Stimulated activated CD4-positive, alpha-beta T cell treated with anti-CD3 and anti-CD28 coated beads, Interleukin-2, amount 100 ng/mL, for 48 hours (primary cell): ENCODE results near the gene ESYT2.
"Not testable (repeated sequence)": the region's sequence is repeated elsewhere in the genome, so short reads cannot be mapped to it uniquely, and the experiment has no call there.

ENCODE experiments used
- DNase-seq, 2 donors: peaks; one replicate each; pipeline ENCODE4 v3.0.0-alpha.2; 2020

The ESYT2 gene

DNA sequence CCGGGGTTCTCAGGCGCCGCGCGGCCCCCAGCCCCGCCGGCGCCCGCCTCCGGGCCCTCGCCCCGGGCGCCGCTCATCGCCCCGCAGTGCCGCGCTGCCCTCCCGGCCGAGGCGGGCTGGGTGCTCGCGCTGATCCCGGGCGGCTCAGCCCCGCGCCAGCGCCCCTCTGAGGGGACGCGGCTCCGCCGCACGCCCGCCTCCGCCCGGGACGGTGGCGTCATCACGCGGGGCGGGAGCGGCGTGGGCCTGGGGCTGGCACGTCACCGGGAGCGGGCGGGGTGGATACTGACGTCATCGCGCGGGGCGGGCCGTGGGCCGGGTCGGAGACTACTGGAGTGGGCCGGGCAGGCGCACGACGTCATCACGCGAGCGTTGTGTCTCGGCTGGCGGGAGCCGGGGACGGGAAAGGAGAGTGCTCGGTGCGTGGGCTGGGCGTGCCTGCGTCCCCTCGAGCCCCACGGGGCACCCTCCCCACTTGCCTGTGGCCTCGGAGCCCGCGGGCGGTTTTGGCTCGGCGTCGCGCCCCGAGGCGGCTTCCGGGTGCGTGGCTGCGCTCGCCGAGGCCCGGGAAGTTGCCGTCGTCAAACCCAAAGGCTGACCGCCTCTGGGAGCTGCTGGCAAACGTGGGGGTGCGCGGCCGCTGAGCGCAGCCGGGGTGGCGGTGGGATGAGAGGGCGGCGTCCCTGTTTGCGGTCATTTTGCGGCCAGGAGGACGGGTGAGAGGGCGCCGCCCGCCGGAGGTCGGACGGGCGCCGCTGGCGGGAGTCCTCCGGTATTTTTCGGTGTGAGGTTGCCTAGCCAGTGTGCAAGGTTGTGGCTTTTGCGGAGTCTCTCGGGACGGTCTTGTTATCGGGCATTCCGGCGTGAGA, at the start of gene ESYT2:
Gene ESYT2, minus strand, starts transcription at position 168 of the 869 bp plus-strand sequence. Its CDS starts 91 bp downstream, at position 77.
- DNase-seq, result peak; percentile 99 to 100

DNA sequence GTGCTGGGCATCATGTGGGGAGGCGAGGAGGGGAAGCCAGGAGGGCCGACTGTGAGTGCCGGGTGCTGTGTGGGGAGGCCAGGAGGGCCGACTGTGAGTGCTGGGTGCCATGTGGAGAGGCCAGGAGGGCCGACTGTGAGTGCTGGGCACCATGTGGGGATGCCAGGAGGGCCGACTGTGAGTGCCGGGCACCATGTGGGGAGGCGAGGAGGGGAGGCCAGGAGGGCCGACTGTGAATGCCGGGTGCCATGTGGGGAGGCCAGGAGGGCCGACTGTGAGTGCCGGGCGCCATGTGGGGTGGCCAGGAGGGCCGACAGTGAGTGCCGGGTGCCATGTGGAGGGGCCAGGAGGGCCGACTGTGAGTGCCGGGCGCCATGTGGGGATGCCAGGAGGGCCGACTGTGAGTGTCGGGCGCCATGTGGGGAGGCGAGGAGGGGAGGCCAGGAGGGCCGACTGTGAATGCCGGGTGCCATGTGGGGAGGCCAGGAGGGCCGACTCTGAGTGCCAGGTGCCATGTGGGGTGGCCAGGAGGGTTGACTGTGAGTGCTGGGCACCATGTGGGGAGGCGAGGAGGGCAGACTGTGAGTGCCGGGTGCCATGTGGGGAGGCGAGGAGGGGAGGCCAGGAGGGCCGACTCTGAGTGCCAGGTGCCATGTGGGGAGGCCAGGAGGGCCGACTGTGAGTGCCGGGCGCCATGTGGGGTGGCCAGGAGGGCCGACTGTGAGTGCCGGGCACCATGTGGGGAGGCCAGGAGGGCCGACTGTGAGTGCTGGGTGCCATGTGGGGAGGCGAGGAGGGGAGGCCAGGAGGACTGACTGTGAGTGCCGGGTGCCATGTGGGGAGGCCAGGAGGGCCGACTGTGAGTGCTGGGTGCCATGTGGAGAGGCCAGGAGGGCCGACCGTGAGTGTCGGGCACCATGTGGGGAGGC, 49.1 kb upstream of the ESYT2 start:
- DNase-seq, result not testable (repeated sequence)

- no peak for DNase-seq
Measured at GRCh38 chr7:158876984-158877383, 47.7 kb upstream of the ESYT2 start.

DNA sequence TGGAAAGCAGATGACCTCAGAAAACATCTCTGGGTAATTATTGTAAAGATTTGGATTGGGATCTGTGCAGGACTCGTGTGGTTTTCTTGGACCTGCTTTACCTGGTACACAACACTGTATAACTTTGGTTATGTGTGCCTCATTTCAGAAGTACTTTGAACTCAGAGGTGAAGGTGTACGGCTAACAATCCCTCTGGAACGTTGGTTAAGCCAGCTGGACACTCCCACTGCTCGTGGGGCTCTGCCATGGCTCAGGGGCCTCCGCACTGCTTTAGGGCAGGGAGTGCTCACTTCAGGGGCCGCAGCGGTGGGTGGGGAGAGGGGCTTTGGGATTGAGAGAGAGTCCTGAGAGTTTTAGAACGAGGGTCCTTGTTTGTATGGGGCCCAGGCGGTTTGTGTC, 40.6 kb upstream of the ESYT2 start:
- no peak for DNase-seq

DNA sequence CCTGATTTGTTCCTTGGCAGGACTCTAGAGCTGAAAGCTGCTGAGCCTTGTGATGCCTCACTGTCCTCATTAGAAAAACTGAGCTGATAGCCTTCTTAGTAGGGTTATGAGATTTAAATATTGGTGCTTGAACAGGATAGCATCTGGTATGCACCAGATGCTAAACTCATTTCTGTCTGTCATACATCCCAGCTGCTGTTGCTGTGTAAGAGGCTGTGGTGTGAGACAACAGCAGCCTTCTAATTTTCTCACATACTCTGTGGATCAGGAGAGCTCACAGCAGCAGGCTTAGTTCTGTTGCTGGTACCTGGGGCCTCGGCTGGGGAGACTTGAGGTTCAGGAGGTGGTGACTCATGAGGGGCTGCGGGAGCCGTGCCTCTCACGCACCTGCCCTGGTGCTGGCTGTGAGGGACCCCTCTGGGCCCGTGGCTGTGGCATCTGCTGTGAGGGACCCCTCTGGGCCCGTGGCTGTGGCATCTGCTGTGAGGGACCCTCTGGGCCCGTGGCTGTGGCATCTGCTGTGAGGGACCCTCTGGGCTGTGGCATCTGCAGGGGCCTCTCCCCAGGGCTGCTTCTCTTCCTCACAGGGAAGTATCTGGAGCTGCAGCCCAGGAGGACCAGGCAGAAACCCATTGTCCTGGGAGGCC, 39.6 kb upstream of the ESYT2 start:
- no peak for DNase-seq

GRCh38 chr7:158867214-158867984, 38.1 kb upstream of the ESYT2 start:
- DNase-seq, result no peak

DNA sequence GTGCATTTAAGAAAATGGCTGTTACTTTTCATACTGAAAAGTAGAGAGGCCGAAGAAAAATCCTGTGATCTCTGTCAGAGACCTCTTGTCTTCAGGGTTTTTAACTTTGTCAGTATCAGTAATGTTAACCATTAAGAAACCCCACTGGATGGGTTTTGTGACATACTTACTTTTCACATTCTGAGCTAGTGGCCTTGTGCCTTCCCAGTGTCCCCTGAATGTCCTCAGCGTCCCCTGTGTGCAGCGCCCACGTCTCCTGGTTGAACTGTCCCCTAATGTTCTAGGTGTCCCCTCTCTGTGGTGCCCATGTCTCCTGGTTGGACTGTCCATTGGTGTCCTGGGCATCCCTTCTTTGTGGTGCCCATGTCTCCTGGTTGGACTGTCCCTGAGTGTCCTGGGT, 36.7 kb upstream of the ESYT2 start:
- DNase-seq, result no peak

DNA sequence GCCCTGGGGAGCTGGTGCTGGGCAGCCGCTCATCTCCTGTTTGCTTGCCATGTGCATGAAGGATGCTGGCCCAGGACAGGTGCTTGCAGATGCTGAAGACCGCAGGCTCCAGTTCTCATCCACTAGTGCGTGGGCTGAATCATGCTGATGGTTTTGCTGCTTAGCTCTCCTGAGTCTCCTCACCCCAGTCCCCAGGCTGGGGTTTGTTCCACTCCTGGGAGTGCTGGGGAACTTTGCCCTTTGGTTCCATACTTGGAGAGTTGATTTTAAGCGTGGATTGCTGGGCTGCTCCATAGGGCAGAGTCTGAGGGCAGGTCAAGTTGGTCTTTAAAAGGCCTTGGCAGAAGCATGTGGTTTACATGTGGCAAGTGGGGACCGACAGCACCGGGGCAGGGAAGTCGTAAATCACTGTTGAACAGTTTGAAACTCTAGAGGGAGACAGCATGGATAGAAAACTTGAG, 36.2 kb upstream of the ESYT2 start:
- DNase-seq, result no peak

DNA sequence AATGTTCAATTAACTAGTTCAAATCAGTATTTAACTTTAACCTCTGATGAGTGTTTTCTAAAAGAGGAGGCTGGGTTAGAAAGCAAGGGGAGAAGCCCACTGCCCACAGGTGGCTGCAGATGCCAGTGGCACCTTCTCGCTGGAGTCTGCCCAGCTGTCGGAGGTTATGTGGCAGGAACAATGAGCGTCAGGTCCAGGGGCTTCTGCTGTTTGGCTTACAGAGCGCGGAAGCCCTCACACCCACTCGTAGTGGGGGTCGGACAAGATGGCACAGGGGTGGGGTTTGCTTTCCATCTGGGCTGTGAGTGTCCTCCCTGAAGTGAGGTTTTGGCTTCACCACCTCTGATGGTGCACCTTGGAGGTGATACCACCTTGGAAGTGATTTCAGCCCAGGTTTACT, 35.5 kb upstream of the ESYT2 start:
- no peak for DNase-seq

- no peak for DNase-seq
Measured at GRCh38 chr7:158864507-158864820, 35.2 kb upstream of the ESYT2 start.

GRCh38 chr7:158863611-158864506, 34.5 kb upstream of the ESYT2 start:
- peak; percentile 26 to 39 for DNase-seq

- DNase-seq, result peak; percentile 28 to 37
Measured at GRCh38 chr7:158862985-158863610, 33.8 kb upstream of the ESYT2 start.

- no peak for DNase-seq
Measured at GRCh38 chr7:158861936-158862704, 32.8 kb upstream of the ESYT2 start.

- DNase-seq, result no peak
Measured at GRCh38 chr7:158861004-158861787, 31.9 kb upstream of the ESYT2 start.

GRCh38 chr7:158860394-158860793, 31.1 kb upstream of the ESYT2 start:
- DNase-seq, result no peak

- DNase-seq, result no peak
Measured at GRCh38 chr7:158858592-158859503, 29.5 kb upstream of the ESYT2 start.

DNA sequence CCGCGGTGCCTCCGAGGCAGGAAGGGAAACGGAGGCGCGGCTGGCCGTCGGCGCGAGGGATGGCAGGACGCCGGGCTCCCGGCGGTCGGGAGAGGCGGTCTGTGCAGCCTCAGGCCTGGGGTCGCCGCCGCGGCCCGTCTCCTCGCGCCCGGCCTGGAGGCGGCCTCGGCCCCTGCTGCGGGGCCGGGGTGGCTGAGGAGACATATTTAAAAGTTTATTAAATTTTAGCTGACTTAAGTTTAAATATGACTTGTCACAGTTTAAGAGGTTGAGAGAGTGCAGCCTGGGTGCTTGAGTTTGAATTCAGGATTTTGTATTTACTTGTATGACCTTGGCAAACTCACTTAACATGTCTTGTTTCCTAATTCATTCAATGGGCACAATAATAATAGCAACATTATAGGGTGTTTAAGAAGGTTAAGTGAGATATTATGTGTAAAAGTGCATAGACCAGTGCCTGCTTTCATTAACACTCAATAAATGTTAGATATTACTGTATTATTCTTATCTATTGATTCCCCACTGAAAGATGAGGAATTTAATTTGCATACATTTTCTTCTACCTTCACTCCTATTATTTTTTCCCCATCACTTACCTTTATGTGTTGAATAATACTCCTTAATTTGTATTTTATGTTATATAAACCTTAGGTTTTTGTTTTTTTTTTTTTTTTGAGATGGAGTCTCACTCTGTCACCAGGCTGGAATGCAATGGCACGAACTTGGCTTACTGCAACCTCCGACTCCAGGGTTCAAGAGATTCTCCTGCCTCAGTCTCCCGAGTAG, 27.8 kb upstream of the ESYT2 start:
- DNase-seq, result no peak
